SHP77 treated with DMSO at 0.1 percent for 48 hours (cell line): Measurements from ENCODE around the gene MLEC.
A peak's percentile ranks its signal among the peaks of the same experiment; 100 is the strongest.

Experiments
- DNase-seq: peaks from one replicate; lab custom pipeline; 2025; lab: John Stamatoyannopoulos, UW

The MLEC gene

GRCh38 chr12:120686690-120687577 is at the start of gene MLEC:
MLEC (plus strand) TSS chr12:120687149; CDS start chr12:120687297, 148 bp downstream.
- peak; percentile 97 for DNase-seq

- no peak for DNase-seq
Measured at GRCh38 chr12:120639771-120640721, 46.9 kb upstream of the MLEC start, which contains the start of gene CABP1. CABP1 (plus strand) TSS chr12:120640626; CDS start chr12:120640686, 60 bp downstream.

- no peak for DNase-seq
Measured at GRCh38 chr12:120640861-120641833, 45.8 kb upstream of the MLEC start.

GRCh38 chr12:120642121-120642520 is 44.8 kb upstream of the MLEC start:
- no peak for DNase-seq

- no peak for DNase-seq
Measured at GRCh38 chr12:120642826-120643225, 44.1 kb upstream of the MLEC start.

- no peak for DNase-seq
Measured at GRCh38 chr12:120643574-120643973, 43.4 kb upstream of the MLEC start.

GRCh38 chr12:120646044-120646443 is 40.9 kb upstream of the MLEC start:
- no peak for DNase-seq

GRCh38 chr12:120647375-120647755 is 39.6 kb upstream of the MLEC start:
- no peak for DNase-seq

- no peak for DNase-seq
Measured at GRCh38 chr12:120649442-120650232, 37.3 kb upstream of the MLEC start.

- DNase-seq, result no peak
Measured at GRCh38 chr12:120650233-120650690, 36.7 kb upstream of the MLEC start.

- DNase-seq, result no peak
Measured at GRCh38 chr12:120651821-120652220, 35.1 kb upstream of the MLEC start.

GRCh38 chr12:120652656-120653435 is 34.1 kb upstream of the MLEC start:
- DNase-seq, result no peak

GRCh38 chr12:120653611-120654010 is 33.3 kb upstream of the MLEC start:
- DNase-seq, result no peak

- no peak for DNase-seq
Measured at GRCh38 chr12:120654656-120655055, 32.3 kb upstream of the MLEC start.

GRCh38 chr12:120656008-120656407 is 30.9 kb upstream of the MLEC start:
- DNase-seq, result no peak

GRCh38 chr12:120658286-120659150 is 28.4 kb upstream of the MLEC start:
- no peak for DNase-seq

- DNase-seq, result no peak
Measured at GRCh38 chr12:120659151-120659525, 27.8 kb upstream of the MLEC start.

GRCh38 chr12:120661432-120661831 is 25.5 kb upstream of the MLEC start:
- no peak for DNase-seq

- no peak for DNase-seq
Measured at GRCh38 chr12:120662879-120663278, 24.1 kb upstream of the MLEC start.
